ENCODE measurements around the gene SP4.

SP4 gene

DNA sequence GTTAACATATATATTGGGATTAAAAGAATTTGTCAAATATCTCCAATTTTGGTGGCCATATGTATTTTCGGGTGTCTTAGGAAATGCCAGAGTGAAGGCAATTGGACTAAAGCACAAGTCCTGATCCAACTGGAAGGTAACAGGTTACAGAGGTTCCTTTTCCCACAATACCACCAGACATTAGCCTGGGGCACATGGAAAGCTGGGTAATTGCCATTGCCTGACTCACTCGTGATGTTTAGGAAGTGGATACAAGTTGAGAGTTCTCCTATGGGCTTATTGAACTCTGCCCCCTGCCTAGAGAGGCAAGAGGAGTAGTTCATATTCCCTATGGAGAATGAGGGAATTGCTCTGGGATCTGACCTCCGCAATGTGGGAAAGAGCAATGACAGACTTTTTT is 120.6 kb downstream of the SP4 start:
- ATAC-seq, result no peak
- TF ChIP-seq BACH2 (CRISPR knock-in tag; IDR thresholded peaks at IDR 0.05; ENCODE audit: borderline replicate concordance) (no peak), PPARA (CRISPR knock-in tag; IDR thresholded peaks at IDR 0.05; ENCODE audit: borderline replicate concordance) (no peak), POU6F1 (CRISPR knock-in tag; IDR thresholded peaks at IDR 0.05; ENCODE audit: borderline replicate concordance, low read depth) (no peak), TCF4 (CRISPR knock-in tag; IDR thresholded peaks at IDR 0.05; ENCODE audit: borderline replicate concordance) (no peak), ZFP3 (CRISPR knock-in tag; IDR thresholded peaks at IDR 0.05) (no peak), ESRRG (CRISPR knock-in tag; IDR thresholded peaks at IDR 0.05) (no peak), ARNTL (CRISPR knock-in tag; IDR thresholded peaks at IDR 0.05; ENCODE audit: borderline replicate concordance, low read depth) (no peak), OSR1 (CRISPR knock-in tag; IDR thresholded peaks at IDR 0.05) (no peak), ZC3H10 (CRISPR knock-in tag; IDR thresholded peaks at IDR 0.05) (no peak), ZNF565 (CRISPR knock-in tag; conservative IDR thresholded peaks at IDR 0.05; ENCODE audit: low read depth) (no peak), SNAI2 (CRISPR knock-in tag; IDR thresholded peaks at IDR 0.05) (no peak)
- TF ChIP-seq, protein P1, sequence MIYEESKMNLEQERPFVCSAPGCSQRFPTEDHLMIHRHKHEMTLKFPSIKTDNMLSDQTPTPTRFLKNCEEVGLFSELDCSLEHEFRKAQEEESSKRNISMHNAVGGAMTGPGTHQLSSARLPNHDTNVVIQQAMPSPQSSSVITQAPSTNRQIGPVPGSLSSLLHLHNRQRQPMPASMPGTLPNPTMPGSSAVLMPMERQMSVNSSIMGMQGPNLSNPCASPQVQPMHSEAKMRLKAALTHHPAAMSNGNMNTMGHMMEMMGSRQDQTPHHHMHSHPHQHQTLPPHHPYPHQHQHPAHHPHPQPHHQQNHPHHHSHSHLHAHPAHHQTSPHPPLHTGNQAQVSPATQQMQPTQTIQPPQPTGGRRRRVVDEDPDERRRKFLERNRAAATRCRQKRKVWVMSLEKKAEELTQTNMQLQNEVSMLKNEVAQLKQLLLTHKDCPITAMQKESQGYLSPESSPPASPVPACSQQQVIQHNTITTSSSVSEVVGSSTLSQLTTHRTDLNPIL (CRISPR knock-in tag; IDR thresholded peaks at IDR 0.05; ENCODE audit: low read depth), result no peak

DNA sequence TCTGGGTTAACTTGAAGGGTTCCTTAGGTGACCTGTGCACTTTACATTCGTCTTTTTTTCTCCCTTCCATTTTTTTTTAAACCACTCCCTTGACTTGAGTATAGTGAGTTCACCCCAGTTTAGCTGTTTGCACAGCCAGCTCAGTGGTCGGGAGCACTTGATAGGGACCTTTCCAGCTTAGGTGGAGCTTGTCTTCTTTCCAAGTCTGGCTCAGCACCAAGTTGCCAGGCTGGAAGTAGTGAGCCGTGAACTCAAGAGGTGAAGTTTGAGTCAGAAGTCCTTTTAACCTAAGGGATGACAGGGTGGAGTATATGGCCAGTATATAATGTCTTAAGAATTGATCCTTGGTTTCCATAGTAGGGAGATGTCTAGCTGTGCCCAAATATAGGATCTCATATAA is 122.2 kb downstream of the SP4 start:
- TF ChIP-seq TOX (CRISPR knock-in tag; IDR thresholded peaks at IDR 0.05; ENCODE audit: borderline replicate concordance) (no peak), CSDC2 (CRISPR knock-in tag; IDR thresholded peaks at IDR 0.05) (no peak), PPARA (CRISPR knock-in tag; IDR thresholded peaks at IDR 0.05; ENCODE audit: borderline replicate concordance) (no peak), TCF4 (CRISPR knock-in tag; IDR thresholded peaks at IDR 0.05; ENCODE audit: borderline replicate concordance) (no peak), ZFP30 (CRISPR knock-in tag; IDR thresholded peaks at IDR 0.05) (no peak), ZNF8 (CRISPR knock-in tag; IDR thresholded peaks at IDR 0.05) (no peak), ARNTL (CRISPR knock-in tag; IDR thresholded peaks at IDR 0.05; ENCODE audit: borderline replicate concordance, low read depth) (no peak), GLIS3 (CRISPR knock-in tag; IDR thresholded peaks at IDR 0.05) (no peak), ZC3H10 (CRISPR knock-in tag; IDR thresholded peaks at IDR 0.05) (no peak), ISL1 (CRISPR knock-in tag; IDR thresholded peaks at IDR 0.05) (no peak), RARB (CRISPR knock-in tag; IDR thresholded peaks at IDR 0.05) (no peak), CSRNP3 (CRISPR knock-in tag; IDR thresholded peaks at IDR 0.05) (no peak), ZNF70 (CRISPR knock-in tag; IDR thresholded peaks at IDR 0.05) (no peak), BACH2 (CRISPR knock-in tag; IDR thresholded peaks at IDR 0.05; ENCODE audit: borderline replicate concordance) (no peak), SNAI2 (CRISPR knock-in tag; IDR thresholded peaks at IDR 0.05) (no peak), ESRRG (CRISPR knock-in tag; IDR thresholded peaks at IDR 0.05) (no peak), POU6F1 (CRISPR knock-in tag; IDR thresholded peaks at IDR 0.05; ENCODE audit: borderline replicate concordance, low read depth) (no peak), PATZ1 (CRISPR knock-in tag; IDR thresholded peaks at IDR 0.05; ENCODE audit: borderline replicate concordance) (no peak)
- TF ChIP-seq, protein P1 (CRISPR knock-in tag; IDR thresholded peaks at IDR 0.05; ENCODE audit: low read depth), result no peak
- TF ChIP-seq, protein P2, sequence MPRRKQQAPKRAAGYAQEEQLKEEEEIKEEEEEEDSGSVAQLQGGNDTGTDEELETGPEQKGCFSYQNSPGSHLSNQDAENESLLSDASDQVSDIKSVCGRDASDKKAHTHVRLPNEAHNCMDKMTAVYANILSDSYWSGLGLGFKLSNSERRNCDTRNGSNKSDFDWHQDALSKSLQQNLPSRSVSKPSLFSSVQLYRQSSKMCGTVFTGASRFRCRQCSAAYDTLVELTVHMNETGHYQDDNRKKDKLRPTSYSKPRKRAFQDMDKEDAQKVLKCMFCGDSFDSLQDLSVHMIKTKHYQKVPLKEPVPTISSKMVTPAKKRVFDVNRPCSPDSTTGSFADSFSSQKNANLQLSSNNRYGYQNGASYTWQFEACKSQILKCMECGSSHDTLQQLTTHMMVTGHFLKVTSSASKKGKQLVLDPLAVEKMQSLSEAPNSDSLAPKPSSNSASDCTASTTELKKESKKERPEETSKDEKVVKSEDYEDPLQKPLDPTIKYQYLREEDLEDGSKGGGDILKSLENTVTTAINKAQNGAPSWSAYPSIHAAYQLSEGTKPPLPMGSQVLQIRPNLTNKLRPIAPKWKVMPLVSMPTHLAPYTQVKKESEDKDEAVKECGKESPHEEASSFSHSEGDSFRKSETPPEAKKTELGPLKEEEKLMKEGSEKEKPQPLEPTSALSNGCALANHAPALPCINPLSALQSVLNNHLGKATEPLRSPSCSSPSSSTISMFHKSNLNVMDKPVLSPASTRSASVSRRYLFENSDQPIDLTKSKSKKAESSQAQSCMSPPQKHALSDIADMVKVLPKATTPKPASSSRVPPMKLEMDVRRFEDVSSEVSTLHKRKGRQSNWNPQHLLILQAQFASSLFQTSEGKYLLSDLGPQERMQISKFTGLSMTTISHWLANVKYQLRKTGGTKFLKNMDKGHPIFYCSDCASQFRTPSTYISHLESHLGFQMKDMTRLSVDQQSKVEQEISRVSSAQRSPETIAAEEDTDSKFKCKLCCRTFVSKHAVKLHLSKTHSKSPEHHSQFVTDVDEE (CRISPR knock-in tag; IDR thresholded peaks at IDR 0.05), result no peak
- ATAC-seq, result no peak

All from SK-N-SH treated with all-trans-retinoic acid at 6 μM for 48 hours (cell line).